ENCODE data around the gene HOOK1.

DNA sequence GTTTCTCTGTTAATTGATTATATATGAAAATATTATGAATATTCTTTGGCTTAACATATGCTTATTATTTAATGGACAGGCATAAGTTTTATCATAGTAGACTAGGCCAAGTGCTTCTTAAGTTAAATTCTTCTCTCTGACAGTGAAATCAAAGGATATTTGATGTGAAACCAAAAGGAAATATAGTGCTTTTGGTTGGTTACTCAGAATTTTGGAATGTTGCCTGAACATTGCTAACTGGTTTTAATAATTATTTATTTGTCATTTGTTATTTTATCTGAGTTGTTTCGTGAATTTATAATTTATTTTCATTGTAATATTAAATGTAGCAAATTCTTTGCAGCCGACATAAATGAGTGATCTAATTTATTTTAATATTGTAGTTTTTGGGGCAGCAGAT is 18.3 kb downstream of the HOOK1 start:
- TF ChIP-seq, protein P1, sequence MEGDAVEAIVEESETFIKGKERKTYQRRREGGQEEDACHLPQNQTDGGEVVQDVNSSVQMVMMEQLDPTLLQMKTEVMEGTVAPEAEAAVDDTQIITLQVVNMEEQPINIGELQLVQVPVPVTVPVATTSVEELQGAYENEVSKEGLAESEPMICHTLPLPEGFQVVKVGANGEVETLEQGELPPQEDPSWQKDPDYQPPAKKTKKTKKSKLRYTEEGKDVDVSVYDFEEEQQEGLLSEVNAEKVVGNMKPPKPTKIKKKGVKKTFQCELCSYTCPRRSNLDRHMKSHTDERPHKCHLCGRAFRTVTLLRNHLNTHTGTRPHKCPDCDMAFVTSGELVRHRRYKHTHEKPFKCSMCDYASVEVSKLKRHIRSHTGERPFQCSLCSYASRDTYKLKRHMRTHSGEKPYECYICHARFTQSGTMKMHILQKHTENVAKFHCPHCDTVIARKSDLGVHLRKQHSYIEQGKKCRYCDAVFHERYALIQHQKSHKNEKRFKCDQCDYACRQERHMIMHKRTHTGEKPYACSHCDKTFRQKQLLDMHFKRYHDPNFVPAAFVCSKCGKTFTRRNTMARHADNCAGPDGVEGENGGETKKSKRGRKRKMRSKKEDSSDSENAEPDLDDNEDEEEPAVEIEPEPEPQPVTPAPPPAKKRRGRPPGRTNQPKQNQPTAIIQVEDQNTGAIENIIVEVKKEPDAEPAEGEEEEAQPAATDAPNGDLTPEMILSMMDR (IDR thresholded peaks at IDR 0.05): no peak
- TF ChIP-seq POLR2A (IDR thresholded peaks at IDR 0.05): no peak
